ENCODE measurements around the gene PRPH2. TPM values are rescaled to one million over a fixed set of nuclear protein-coding genes. Genes with fewer than 3 reads are reported as not detected.

PRPH2 gene
- total RNA-seq, 6 donors from 2014 or later = 0.59 to 4.2 (median 0.76) TPM; not detected in 1

DNA sequence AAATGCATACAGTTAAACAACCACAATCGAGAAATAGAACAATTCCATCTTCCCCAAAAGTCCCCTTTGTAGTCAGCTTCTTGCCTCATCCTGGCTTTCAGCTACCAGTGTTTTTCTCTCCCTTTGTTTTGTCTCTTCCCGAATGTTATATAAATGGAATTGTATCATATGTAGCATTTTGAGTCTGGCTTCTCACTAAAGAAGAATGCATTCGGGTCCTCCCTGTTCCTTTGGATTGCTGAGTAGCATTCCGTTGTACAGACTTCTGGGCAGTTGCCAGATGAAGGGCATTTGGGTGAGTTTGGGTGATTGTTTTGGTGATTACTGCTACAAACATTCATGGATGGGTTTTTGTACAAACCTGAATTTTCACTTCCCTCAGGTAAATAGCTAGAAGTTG is 27.8 kb downstream of the PRPH2 start:
- Histone ChIP-seq H3K36me3 (peaks cover 10 to 51% (median 20%) of the 10 kb centered on the region in 4 donors), H3K4me1 (peaks cover 0 to 34% (median 12%) of the 10 kb centered on the region in 4 donors), H3K4me3 (no peak overlapping the region), H3K9me3 (no peaks in the 10 kb centered on the region), H3K27ac (peak overlapping the region in 2 of 4 donors; percentile 67 to 72), H3K27me3 (no peaks in the 10 kb centered on the region)
- DNase-seq (no peak), ATAC-seq (ENCODE audit: low FRiP score in 2 of 2) (no peak)
- TF ChIP-seq, protein P1, sequence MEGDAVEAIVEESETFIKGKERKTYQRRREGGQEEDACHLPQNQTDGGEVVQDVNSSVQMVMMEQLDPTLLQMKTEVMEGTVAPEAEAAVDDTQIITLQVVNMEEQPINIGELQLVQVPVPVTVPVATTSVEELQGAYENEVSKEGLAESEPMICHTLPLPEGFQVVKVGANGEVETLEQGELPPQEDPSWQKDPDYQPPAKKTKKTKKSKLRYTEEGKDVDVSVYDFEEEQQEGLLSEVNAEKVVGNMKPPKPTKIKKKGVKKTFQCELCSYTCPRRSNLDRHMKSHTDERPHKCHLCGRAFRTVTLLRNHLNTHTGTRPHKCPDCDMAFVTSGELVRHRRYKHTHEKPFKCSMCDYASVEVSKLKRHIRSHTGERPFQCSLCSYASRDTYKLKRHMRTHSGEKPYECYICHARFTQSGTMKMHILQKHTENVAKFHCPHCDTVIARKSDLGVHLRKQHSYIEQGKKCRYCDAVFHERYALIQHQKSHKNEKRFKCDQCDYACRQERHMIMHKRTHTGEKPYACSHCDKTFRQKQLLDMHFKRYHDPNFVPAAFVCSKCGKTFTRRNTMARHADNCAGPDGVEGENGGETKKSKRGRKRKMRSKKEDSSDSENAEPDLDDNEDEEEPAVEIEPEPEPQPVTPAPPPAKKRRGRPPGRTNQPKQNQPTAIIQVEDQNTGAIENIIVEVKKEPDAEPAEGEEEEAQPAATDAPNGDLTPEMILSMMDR (IDR thresholded peaks at IDR 0.05) = no peak
- TF ChIP-seq POLR2AphosphoS5 (IDR thresholded peaks at IDR 0.05) (no peak), POLR2A (IDR thresholded peaks at IDR 0.05) (no peak), EP300 (IDR thresholded peaks at IDR 0.05) (no peak)
- WGBS, 2 donors = 68 to 76% methylated on average over 4 of the region's 4 CpGs

DNA sequence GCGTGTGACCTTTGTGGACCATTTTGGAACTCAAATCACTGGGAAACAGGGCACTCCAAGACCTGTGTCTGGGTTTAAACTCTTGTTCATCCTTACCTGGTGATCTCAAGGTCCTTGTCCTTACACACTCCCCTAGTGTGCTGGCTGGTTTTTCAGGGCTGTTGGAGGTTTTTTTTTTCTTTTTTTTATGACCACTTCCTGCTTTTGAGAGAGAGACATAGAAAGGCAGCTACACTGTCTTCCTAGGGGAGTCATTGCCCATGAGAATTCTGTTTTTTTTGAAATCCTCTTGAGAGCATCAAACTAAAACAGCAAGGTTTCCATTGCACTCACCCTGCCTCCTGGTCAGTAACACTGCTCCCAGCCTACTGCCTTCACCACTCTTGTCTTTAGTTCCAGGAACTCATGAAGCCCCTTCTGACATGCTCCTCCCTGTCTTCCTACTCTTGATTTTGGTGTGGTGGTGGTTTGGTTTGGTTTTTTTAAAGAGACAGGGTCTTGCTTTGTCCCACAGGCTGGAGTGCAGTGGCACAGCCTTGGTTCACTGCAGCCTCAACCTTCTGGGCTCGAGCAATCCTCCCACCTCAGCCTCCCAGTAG is 28.6 kb downstream of the PRPH2 start:
- no peak for ATAC-seq (ENCODE audit: low FRiP score in 2 of 2)

DNA sequence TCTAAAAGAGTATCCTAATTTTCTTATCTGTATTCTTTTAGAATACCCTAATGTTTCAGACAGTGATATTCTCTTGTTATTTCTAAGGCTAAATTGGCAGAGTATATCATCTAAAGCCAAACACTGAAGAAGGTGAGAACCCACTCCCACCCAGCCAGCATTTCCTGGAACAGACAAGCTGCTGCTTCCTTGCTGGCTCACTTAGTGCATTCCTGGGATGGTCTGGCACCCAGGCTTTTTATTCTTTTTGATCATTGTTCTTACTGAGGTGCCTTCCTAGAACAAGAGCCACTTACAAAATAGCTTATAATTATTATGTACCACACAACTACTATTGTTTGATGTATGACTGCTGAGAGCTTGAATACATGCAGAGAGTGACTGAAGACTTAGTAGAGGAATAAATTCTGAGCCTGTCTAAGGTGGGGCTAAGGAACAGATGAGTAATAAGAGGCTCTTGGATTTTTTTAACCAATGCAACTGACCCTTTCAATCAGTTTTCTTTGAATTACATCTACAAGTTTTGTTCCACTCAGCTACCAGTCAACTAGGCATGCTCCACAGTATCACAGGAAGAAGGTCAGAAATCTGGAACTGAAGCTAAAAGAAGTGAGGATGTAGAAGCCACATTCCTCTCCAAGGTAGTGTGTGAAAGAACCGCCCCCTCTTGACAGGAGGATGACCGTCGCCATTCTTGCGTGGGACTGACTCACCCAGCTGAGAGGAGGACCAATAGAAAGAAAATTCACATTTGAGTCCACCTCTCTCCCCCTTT is 30.1 kb downstream of the PRPH2 start:
- peak in 1 of 2 donors; percentile 67 for ATAC-seq (ENCODE audit: low FRiP score in 2 of 2)
- peaks cover 17 to 73% (median 39%) of the 10 kb centered on the region in 4 donors for H3K36me3 ChIP-seq
- H3K27ac ChIP-seq = peak overlapping the region; percentile 11 to 72 (median 40)
- WGBS, 2 donors = 73 to 74% methylated on average over 4 of the region's 4 CpGs
- H3K27me3 ChIP-seq = no peaks in the 10 kb centered on the region
- TF ChIP-seq, protein P1 (IDR thresholded peaks at IDR 0.05) = no peak
- TF ChIP-seq POLR2AphosphoS5 (IDR thresholded peaks at IDR 0.05) (no peak), POLR2A (IDR thresholded peaks at IDR 0.05) (no peak), EP300 (IDR thresholded peaks at IDR 0.05) (no peak)
- H3K4me1 ChIP-seq = peaks cover 0 to 34% (median 12%) of the 10 kb centered on the region in 4 donors
- H3K4me3 ChIP-seq = no peak overlapping the region
- no peaks in the 10 kb centered on the region for H3K9me3 ChIP-seq
- DNase-seq = peak in 1 of 2 donors; percentile 38

More for the DNA sequence above, 28.6 kb downstream of the PRPH2 start:
- WGBS, 2 donors = 89 to 96% methylated on average over 2 of the region's 2 CpGs
- peaks cover 17 to 59% (median 28%) of the 10 kb centered on the region in 4 donors for H3K36me3 ChIP-seq
- no peak overlapping the region for H3K4me3 ChIP-seq
- H3K27ac ChIP-seq = peak overlapping the region in 3 of 4 donors; percentile 21 to 72 (median 67)
- DNase-seq = no peak
- no peaks in the 10 kb centered on the region for H3K9me3 ChIP-seq
- H3K4me1 ChIP-seq = peaks cover 0 to 34% (median 12%) of the 10 kb centered on the region in 4 donors
- no peak for TF ChIP-seq POLR2AphosphoS5 (IDR thresholded peaks at IDR 0.05)
- TF ChIP-seq EP300 (IDR thresholded peaks at IDR 0.05) = no peak
- TF ChIP-seq, protein P1 (IDR thresholded peaks at IDR 0.05) = no peak
- no peak for TF ChIP-seq POLR2A (IDR thresholded peaks at IDR 0.05)
- H3K27me3 ChIP-seq = no peaks in the 10 kb centered on the region

DNA sequence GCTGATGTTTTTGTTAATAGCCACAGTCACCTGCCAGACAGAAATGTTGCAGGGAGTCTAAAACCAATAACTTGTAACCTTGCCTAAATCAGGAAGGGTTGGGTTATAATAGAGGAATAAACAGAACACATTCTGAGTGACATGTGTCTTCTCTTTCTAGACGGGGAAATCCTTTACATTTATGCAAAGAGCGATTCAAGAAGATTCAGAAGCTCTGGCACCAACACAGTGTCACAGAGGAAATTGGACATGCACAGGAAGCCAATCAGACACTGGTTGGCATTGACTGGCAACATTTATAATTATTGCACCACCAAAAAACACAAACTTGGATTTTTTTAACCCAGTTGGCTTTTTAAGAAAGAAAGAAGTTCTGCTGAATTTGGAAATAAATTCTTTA is 31.5 kb downstream of the PRPH2 start:
- Histone ChIP-seq H3K36me3 (peaks cover 17 to 84% (median 48%) of the 10 kb centered on the region in 4 donors), H3K4me1 (peaks cover 0 to 30% (median 12%) of the 10 kb centered on the region in 4 donors), H3K9me3 (no peaks in the 10 kb centered on the region), H3K4me3 (no peak overlapping the region), H3K27ac (peak overlapping the region in 1 of 4 donors; percentile 67), H3K27me3 (no peaks in the 10 kb centered on the region)
- WGBS, 2 donors = 38 to 60% methylated on average over 2 of the region's 2 CpGs
- no peak for ATAC-seq (ENCODE audit: low FRiP score in 2 of 2)
- no peak for TF ChIP-seq EP300 (IDR thresholded peaks at IDR 0.05)
- no peak for TF ChIP-seq POLR2A (IDR thresholded peaks at IDR 0.05)
- no peak for TF ChIP-seq POLR2AphosphoS5 (IDR thresholded peaks at IDR 0.05)
- TF ChIP-seq, protein P1 (IDR thresholded peaks at IDR 0.05) = no peak
- DNase-seq = no peak

Data from upper lobe of left lung (tissue), 6 donors.